Large intestine (tissue), 3 donors: ENCODE results near the gene BBC3. TPM values are rescaled to one million over a fixed set of nuclear protein-coding genes. Genes with fewer than 3 reads are reported as not detected.

Experiments
- DNase-seq, 2 donors: peaks; one replicate each; pipeline versions ENCODE4 v3.0.0 to v3.0.0-alpha.2; 2013
- H3K27ac ChIP-seq: one replicate; pipeline ENCODE4 v1.5.1; 2013; ENCODE audit warnings: low read length
- H3K27me3 ChIP-seq: 2 replicates; pipeline ENCODE4 v1.6.1; 2013; ENCODE audit warnings: low read length; ENCODE audit not compliant: control insufficient read depth, insufficient read depth
- H3K36me3 ChIP-seq: 2 replicates; pipeline ENCODE4 v1.6.1; 2013; ENCODE audit warnings: low read length; ENCODE audit not compliant: control insufficient read depth, insufficient read depth
- H3K4me1 ChIP-seq: one replicate; pipeline ENCODE4 v1.6.1; 2013; ENCODE audit warnings: low read length; ENCODE audit not compliant: control insufficient read depth, insufficient read depth
- H3K4me3 ChIP-seq: one replicate; pipeline ENCODE4 v1.5.1; 2013; ENCODE audit warnings: low read length
- H3K9me3 ChIP-seq: one replicate; pipeline ENCODE4 v1.6.1; 2013; ENCODE audit warnings: mild to moderate bottlenecking, low read depth, low read length, moderate library complexity; ENCODE audit not compliant: control insufficient read depth
- WGBS: methylation state at CpG from one replicate; pipeline ENCODE4 v1.1.5; 2013; ENCODE audit warnings: low lambda C conversion rate; ENCODE audit not compliant: insufficient coverage; 5-methylcytosine and 5-hydroxymethylcytosine counted together
- polyA plus RNA-seq: library from polyadenylated mRNA; unstranded; fragments of 120-200 nt; gene quantifications from one replicate; pipeline ENCODE4 v1.2.1, GENCODE V29; 2013

BBC3 gene
- polyA plus RNA-seq, 1 donor, result 2.1 TPM

GRCh38 chr19:47221080-47221841 is 9.7 kb downstream of the BBC3 start:
- H3K27me3 ChIP-seq, result no peaks in the 10 kb centered on the region
- WGBS, result no CpG with 5 or more reads among the region's 33 CpGs
- DNase-seq, result no peak
- no peak overlapping the region for H3K27ac ChIP-seq
- peaks cover 2% of the 10 kb centered on the region for H3K36me3 ChIP-seq
- H3K4me3 ChIP-seq, result no peak overlapping the region
- H3K4me1 ChIP-seq, result peaks cover 5% of the 10 kb centered on the region
- H3K9me3 ChIP-seq, result no peaks in the 10 kb centered on the region

GRCh38 chr19:47215581-47215980 is 15.4 kb downstream of the BBC3 start:
- no peaks in the 10 kb centered on the region for H3K27me3 ChIP-seq
- no peak overlapping the region for H3K27ac ChIP-seq
- peaks cover 4% of the 10 kb centered on the region for H3K4me1 ChIP-seq
- H3K36me3 ChIP-seq, result no peaks in the 10 kb centered on the region
- no CpG with 5 or more reads among the region's 5 CpGs for WGBS
- no peak overlapping the region for H3K4me3 ChIP-seq
- H3K9me3 ChIP-seq, result no peaks in the 10 kb centered on the region
- DNase-seq, result peak; percentile 70 to 73

- Histone ChIP-seq H3K4me1 (peaks cover 7% of the 10 kb centered on the region), H3K36me3 (peaks cover 42% of the 10 kb centered on the region), H3K27ac (peak overlapping the region; percentile 10), H3K27me3 (no peaks in the 10 kb centered on the region), H3K4me3 (no peak overlapping the region), H3K9me3 (no peaks in the 10 kb centered on the region)
- DNase-seq, result peak; percentile 70 to 80
- no CpG with 5 or more reads among the region's 19 CpGs for WGBS
These were observed 20.2 kb downstream of the BBC3 start for GRCh38 chr19:47210689-47211316.

GRCh38 chr19:47210180-47210490 is 20.9 kb downstream of the BBC3 start:
- no peak for DNase-seq
- Histone ChIP-seq H3K4me1 (peaks cover 4% of the 10 kb centered on the region), H3K27me3 (no peaks in the 10 kb centered on the region), H3K9me3 (no peaks in the 10 kb centered on the region), H3K27ac (peak overlapping the region; percentile 10), H3K4me3 (no peak overlapping the region), H3K36me3 (peaks cover 49% of the 10 kb centered on the region)

- no peak overlapping the region for H3K4me3 ChIP-seq
- H3K36me3 ChIP-seq, result peaks cover 55% of the 10 kb centered on the region
- H3K4me1 ChIP-seq, result peaks cover 4% of the 10 kb centered on the region
- WGBS, result no CpG with 5 or more reads among the region's 13 CpGs
- no peaks in the 10 kb centered on the region for H3K27me3 ChIP-seq
- no peak for DNase-seq
- H3K27ac ChIP-seq, result no peak overlapping the region
- no peaks in the 10 kb centered on the region for H3K9me3 ChIP-seq
These were observed 21.4 kb downstream of the BBC3 start for GRCh38 chr19:47209319-47210179.

GRCh38 chr19:47203254-47203653 is 27.7 kb downstream of the BBC3 start:
- Histone ChIP-seq H3K4me3 (no peak overlapping the region), H3K36me3 (peaks cover 59% of the 10 kb centered on the region), H3K27ac (peak overlapping the region; percentile 51), H3K4me1 (peaks cover 9% of the 10 kb centered on the region), H3K9me3 (no peaks in the 10 kb centered on the region), H3K27me3 (no peaks in the 10 kb centered on the region)
- DNase-seq, result peak in 1 of 2 donors; percentile 60
- 20% methylated on average over 1 of the region's 3 CpGs for WGBS

- no peak overlapping the region for H3K4me3 ChIP-seq
- H3K36me3 ChIP-seq, result peaks cover 45% of the 10 kb centered on the region
- 43% methylated on average over 2 of the region's 3 CpGs for WGBS
- no peak for DNase-seq
- peaks cover 9% of the 10 kb centered on the region for H3K4me1 ChIP-seq
- H3K27me3 ChIP-seq, result no peaks in the 10 kb centered on the region
- H3K9me3 ChIP-seq, result no peaks in the 10 kb centered on the region
- no peak overlapping the region for H3K27ac ChIP-seq
These were observed 30.5 kb downstream of the BBC3 start for GRCh38 chr19:47200530-47200929.

- no peak overlapping the region for H3K4me3 ChIP-seq
- H3K27ac ChIP-seq, result no peak overlapping the region
- DNase-seq, result no peak
- peaks cover 32% of the 10 kb centered on the region for H3K36me3 ChIP-seq
- no peaks in the 10 kb centered on the region for H3K9me3 ChIP-seq
- no peaks in the 10 kb centered on the region for H3K27me3 ChIP-seq
- 100% methylated on average over 1 of the region's 4 CpGs for WGBS
- no peaks in the 10 kb centered on the region for H3K4me1 ChIP-seq
These were observed 33.9 kb downstream of the BBC3 start for GRCh38 chr19:47197141-47197540.

- no CpG with 5 or more reads among the region's 1 CpG for WGBS
- peaks cover 33% of the 10 kb centered on the region for H3K36me3 ChIP-seq
- DNase-seq, result no peak
- H3K4me3 ChIP-seq, result no peak overlapping the region
- peaks cover 3% of the 10 kb centered on the region for H3K4me1 ChIP-seq
- no peaks in the 10 kb centered on the region for H3K27me3 ChIP-seq
- H3K27ac ChIP-seq, result no peak overlapping the region
- H3K9me3 ChIP-seq, result no peaks in the 10 kb centered on the region
These were observed 35.6 kb downstream of the BBC3 start for GRCh38 chr19:47195434-47195833.

GRCh38 chr19:47190167-47190727 is 40.8 kb downstream of the BBC3 start:
- H3K9me3 ChIP-seq, result no peaks in the 10 kb centered on the region
- no peaks in the 10 kb centered on the region for H3K27me3 ChIP-seq
- peak; percentile 44 to 58 for DNase-seq
- H3K27ac ChIP-seq, result peak overlapping the region; percentile 64
- H3K4me3 ChIP-seq, result no peak overlapping the region
- no CpG with 5 or more reads among the region's 12 CpGs for WGBS
- H3K36me3 ChIP-seq, result peaks cover 10% of the 10 kb centered on the region
- peaks cover 32% of the 10 kb centered on the region for H3K4me1 ChIP-seq
